ENCODE measurements around the gene ERN1. TPM values are rescaled to one million over a fixed set of nuclear protein-coding genes. Genes with fewer than 3 reads are reported as not detected.
"Not testable (repeated sequence)": the region's sequence is repeated elsewhere in the genome, so short reads cannot be mapped to it uniquely, and the experiment has no call there.

ERN1 gene
- 16.7 TPM for total RNA-seq (ENCODE audit: unreplicated experiment)
- long read RNA-seq, partial matches to known transcripts: 0 of 2 reads
- long read RNA-seq, other reads (novel, unspliced or antisense): 0 of 2 reads

DNA sequence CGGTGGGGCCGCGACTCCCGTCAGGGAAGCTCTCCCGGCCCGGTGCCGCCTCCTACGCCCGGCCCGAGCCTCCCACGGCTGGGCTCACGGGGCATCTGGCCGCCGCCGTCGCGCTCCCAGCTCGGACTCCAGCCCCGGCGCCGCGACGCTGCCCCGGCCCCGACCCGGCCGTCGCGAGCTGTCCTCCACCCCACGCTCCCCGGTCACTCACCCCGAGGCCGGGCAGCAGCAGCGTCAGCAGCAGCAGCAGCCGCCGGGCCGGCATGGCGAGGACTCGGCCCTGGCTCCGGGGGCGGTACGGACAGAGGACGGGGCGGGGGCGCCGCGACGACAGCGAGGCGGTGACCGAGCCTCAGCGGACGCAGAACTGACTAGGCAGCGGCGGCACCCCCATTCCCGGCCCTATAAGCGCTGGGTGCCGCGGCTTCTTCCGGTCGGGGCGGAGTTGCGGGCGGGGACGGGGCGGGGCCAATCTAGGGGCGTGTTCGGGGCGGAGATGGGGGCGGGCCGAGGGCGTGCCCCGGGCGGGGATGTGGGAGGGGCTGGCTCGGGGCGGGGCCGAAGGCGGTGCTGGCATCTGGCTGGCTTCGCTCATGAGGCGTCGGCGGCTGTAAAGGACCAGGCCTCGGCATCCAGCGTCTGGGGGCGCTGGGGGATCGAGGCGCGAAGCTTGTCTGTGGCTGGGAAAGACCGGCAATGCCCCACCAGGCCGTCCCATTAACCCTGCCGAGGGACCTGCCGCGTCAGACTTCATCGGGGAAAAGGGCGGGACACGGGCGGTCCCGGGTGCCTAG, at the start of gene ERN1:
ERN1 (minus strand) TSS at position 380 of the 794 bp plus-strand sequence; CDS start at position 265, 115 bp downstream.
- TF ChIP-seq, protein P1, sequence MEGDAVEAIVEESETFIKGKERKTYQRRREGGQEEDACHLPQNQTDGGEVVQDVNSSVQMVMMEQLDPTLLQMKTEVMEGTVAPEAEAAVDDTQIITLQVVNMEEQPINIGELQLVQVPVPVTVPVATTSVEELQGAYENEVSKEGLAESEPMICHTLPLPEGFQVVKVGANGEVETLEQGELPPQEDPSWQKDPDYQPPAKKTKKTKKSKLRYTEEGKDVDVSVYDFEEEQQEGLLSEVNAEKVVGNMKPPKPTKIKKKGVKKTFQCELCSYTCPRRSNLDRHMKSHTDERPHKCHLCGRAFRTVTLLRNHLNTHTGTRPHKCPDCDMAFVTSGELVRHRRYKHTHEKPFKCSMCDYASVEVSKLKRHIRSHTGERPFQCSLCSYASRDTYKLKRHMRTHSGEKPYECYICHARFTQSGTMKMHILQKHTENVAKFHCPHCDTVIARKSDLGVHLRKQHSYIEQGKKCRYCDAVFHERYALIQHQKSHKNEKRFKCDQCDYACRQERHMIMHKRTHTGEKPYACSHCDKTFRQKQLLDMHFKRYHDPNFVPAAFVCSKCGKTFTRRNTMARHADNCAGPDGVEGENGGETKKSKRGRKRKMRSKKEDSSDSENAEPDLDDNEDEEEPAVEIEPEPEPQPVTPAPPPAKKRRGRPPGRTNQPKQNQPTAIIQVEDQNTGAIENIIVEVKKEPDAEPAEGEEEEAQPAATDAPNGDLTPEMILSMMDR (IDR thresholded peaks at IDR 0.05; ENCODE audit: unreplicated experiment): no peak
- Mint-ChIP-seq H3K4me1 (ENCODE audit: unreplicated experiment) (peaks cover 12% of the 10 kb centered on the region), H3K27ac (ENCODE audit: unreplicated experiment) (peak within 1 kb of the TSS; percentile 64)

DNA sequence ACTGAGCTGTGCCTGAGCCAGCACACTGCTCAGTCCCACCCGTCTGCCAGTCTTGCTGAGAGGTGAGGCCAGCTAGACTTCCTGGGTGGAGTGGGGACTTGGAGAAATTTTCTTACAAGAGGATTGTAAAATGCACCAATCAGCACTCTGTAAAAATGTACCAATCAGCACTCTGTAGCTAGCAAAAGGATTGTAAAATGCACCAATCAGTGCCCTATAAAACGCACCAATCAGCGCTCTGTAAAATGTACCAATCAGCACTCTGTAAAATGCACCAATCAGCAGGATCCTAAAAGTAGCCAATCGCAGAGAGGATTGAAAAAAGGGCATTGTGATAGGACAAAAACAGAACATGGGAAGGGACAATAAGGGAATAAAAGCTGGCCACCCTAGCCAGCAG, 49.1 kb upstream of the ERN1 start:
- H3K27me3 Mint-ChIP-seq (ENCODE audit: unreplicated experiment); H3K9me3 Mint-ChIP-seq (ENCODE audit: unreplicated experiment); H3K36me3 Mint-ChIP-seq (ENCODE audit: low read depth, unreplicated experiment); H3K4me3 Mint-ChIP-seq (ENCODE audit: unreplicated experiment); DNase-seq (ENCODE audit: low spot score); H3K27ac Mint-ChIP-seq (ENCODE audit: unreplicated experiment): not testable (repeated sequence)
- H3K4me1 Mint-ChIP-seq (ENCODE audit: unreplicated experiment): peaks cover 12% of the 10 kb centered on the region

More for the DNA sequence above, at the start of gene ERN1:
- DNase-seq (ENCODE audit: low spot score): peak; percentile 93
- Mint-ChIP-seq H3K4me3 (ENCODE audit: unreplicated experiment) (peak within 1 kb of the TSS; percentile 95), H3K36me3 (ENCODE audit: low read depth, unreplicated experiment) (peaks cover 4% of the 10 kb centered on the region), H3K27me3 (ENCODE audit: unreplicated experiment) (peaks cover 2% of the 10 kb centered on the region), H3K9me3 (ENCODE audit: unreplicated experiment) (no peaks in the 10 kb centered on the region)

DNA sequence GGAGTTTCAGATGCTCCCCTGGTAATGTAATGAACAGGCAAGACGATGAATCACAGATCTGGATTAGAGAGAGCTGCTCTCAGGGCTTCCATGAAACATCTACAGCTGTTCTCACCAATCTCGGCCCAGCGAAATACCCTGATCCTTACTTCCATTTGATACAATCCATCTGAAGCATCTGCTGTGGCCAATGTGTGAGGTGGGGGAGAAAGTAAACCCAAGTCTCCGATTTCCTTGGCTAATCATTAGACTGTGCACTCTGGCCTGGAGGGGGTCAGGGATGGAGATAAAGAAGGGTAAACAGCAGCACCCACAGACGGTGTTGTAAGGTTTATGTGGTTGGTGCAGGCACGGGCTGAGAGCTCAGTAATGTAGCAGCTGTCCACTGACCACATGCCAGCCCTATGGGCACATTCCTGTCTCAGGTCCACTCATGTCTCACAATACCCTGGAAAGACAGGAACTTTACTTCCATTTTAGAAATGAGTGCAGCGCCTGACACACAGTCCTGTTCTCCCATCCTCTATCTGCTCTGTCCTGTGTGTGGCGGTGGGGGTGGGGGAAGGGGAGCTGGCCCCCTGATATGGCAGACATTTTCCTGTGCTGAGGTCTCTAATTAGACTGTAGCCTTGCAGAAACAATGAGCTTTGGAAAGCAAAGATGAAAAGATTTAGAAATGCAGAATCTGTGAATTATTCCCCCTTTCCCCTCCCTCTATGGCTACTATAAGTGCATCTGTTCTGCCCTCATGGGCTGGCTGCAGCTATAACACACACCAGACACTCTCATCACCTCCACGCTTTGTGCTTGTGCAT, 48.3 kb upstream of the ERN1 start:
- Mint-ChIP-seq H3K36me3 (ENCODE audit: low read depth, unreplicated experiment) (peaks cover 5% of the 10 kb centered on the region), H3K27ac (ENCODE audit: unreplicated experiment) (no peak overlapping the region), H3K4me3 (ENCODE audit: unreplicated experiment) (no peak overlapping the region), H3K4me1 (ENCODE audit: unreplicated experiment) (peaks cover 12% of the 10 kb centered on the region), H3K27me3 (ENCODE audit: unreplicated experiment) (peaks cover 3% of the 10 kb centered on the region), H3K9me3 (ENCODE audit: unreplicated experiment) (no peaks in the 10 kb centered on the region)
- DNase-seq (ENCODE audit: low spot score): no peak
- TF ChIP-seq, protein P1 (IDR thresholded peaks at IDR 0.05; ENCODE audit: unreplicated experiment): no peak

DNA sequence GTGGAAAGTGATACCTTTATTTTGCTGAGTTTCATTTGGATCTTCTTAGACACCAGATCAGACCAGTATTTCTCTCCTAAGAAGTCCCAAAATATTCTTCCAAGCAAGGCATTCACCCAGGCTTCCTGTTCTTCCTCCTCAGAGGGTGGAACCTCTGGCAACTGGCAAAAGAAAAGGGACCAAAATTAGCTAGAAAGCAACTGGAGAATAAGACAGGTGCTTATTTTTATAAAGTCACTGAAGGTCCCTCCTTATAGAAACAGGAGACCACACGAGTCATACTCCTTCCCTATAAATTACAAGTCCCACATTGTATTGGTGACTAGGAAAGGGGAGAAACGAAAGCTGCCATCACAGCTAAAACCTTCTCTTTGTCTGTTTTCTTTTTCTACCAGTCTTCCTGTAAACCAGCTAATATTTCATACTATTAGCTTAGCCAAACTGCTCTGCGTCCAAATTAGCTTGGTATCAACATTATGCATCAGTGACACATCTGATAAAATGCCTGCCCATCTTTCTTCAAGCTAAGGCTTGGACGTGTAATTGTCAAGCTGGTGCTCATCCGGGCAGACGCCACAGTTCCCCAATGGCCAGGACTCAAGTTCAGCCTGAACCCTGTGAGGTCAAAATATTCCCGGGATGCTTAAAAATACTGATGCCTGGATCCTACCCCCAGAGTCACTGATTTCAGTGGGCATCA, 47.5 kb upstream of the ERN1 start:
- no peaks in the 10 kb centered on the region for H3K9me3 Mint-ChIP-seq (ENCODE audit: unreplicated experiment)
- TF ChIP-seq, protein P1 (IDR thresholded peaks at IDR 0.05; ENCODE audit: unreplicated experiment): no peak

GRCh38 chr17:64176556-64176955, 46.6 kb upstream of the ERN1 start:
- DNase-seq (ENCODE audit: low spot score): no peak
- H3K27me3 Mint-ChIP-seq (ENCODE audit: unreplicated experiment): peaks cover 4% of the 10 kb centered on the region
- H3K9me3 Mint-ChIP-seq (ENCODE audit: unreplicated experiment): no peaks in the 10 kb centered on the region
- TF ChIP-seq, protein P1 (IDR thresholded peaks at IDR 0.05; ENCODE audit: unreplicated experiment): no peak
- no peak overlapping the region for H3K4me3 Mint-ChIP-seq (ENCODE audit: unreplicated experiment)
- no peak overlapping the region for H3K27ac Mint-ChIP-seq (ENCODE audit: unreplicated experiment)
- H3K4me1 Mint-ChIP-seq (ENCODE audit: unreplicated experiment): peaks cover 17% of the 10 kb centered on the region
- peaks cover 5% of the 10 kb centered on the region for H3K36me3 Mint-ChIP-seq (ENCODE audit: low read depth, unreplicated experiment)

More for the DNA sequence above, 47.5 kb upstream of the ERN1 start:
- H3K27ac Mint-ChIP-seq (ENCODE audit: unreplicated experiment): no peak overlapping the region
- DNase-seq (ENCODE audit: low spot score): no peak
- H3K27me3 Mint-ChIP-seq (ENCODE audit: unreplicated experiment): peaks cover 4% of the 10 kb centered on the region
- peaks cover 5% of the 10 kb centered on the region for H3K36me3 Mint-ChIP-seq (ENCODE audit: low read depth, unreplicated experiment)
- no peak overlapping the region for H3K4me3 Mint-ChIP-seq (ENCODE audit: unreplicated experiment)
- H3K4me1 Mint-ChIP-seq (ENCODE audit: unreplicated experiment): peaks cover 15% of the 10 kb centered on the region

Measured in endothelial cell (in vitro differentiated cells).